K562 treated with DMSO at 1 percent for 4 hours (cell line): ENCODE data around the gene SLC39A5. TPM values are rescaled to one million over a fixed set of nuclear protein-coding genes. Genes with fewer than 3 reads are reported as not detected.

Experiments
- total RNA-seq: library from RNA; unstranded; fragments of 300-600 nt; gene quantifications from 2 replicates; pipeline ENCODE4 v1.2.3, GENCODE V29; 2022; ENCODE audit not compliant: insufficient read depth

The SLC39A5 gene
- not detected in 2 replicates for total RNA-seq

DNA sequence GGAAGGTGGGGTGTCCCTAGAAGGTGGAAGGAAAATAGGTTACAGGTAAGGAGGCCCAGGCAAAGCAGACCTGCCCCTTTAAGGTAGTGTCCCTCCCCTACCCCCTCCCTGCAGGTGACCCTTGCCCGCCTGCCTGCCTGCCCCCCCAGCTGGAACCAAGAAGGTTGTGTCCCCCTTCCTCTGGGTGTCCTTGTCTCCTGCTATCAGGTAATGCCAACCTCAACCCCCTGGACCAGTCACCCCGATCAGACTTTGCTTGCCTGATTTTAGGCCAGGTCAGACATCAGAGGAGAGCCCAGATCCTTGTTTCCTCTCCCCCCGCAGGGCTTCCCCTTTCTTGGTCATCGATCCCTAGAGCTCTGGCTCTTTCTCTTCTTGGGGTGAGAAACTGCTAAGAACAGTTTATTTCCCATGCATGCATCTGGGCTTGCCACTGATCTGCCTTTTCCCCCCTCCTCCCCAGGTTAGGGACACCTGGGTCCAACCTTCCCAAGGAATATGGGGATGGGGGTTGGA lies at the start of gene SLC39A5:
Gene SLC39A5, plus strand, starts transcription at position 136 of the 516 bp plus-strand sequence. CDS start 1,224 bp downstream, outside the sequence.

DNA sequence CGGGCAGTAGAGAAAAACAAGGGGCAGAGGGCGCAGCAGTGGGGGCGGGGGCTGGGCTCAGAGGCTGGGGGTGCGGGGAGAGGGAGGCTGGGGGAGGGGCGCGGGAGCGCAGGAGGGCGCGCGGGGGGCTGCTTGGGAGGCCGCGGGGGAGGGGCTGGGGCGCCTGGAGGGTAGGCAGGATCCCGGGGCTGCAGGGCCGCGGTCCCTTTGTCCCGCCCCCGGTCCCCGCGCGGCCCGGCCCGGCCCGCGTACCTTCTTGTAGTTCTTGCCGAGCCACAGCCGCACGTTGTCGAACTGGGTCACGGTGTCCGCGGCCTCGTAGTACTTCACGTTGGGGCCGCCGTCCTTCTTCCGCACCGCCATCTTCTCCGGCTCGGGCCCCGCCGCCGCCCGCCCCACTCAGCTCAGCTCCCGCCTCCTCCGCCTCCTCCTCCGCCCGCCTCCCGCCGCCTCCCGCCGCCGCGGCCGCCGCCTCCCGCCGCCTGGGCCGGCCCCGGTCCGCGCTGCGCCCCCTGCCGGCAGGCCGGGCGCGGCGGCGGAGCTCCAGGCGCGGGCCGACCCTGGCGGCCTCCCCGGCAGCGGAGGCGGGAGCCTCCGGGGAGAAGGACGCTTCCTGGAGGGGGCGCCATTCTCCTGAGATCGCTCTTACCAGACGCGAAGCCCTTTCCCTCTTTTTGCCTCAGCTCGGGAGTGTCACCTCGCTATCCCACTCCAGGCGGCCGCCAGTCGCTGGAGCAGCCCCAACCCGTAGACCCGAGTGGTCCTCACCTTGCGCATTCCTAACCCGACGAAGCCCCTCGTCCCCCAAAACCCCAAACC lies 40.5 kb upstream of the SLC39A5 start, which contains the start of gene SMARCC2:
Gene SMARCC2, minus strand, starts transcription at position 385 of the 819 bp plus-strand sequence. Its CDS starts 22 bp downstream, at position 363.

GRCh38 chr12:56221757-56222530 lies 7.9 kb upstream of the SLC39A5 start, which contains the start of gene RNF41:
RNF41 (minus strand) TSS chr12:56221922; CDS start chr12:56214047, 7,875 bp downstream.

DNA sequence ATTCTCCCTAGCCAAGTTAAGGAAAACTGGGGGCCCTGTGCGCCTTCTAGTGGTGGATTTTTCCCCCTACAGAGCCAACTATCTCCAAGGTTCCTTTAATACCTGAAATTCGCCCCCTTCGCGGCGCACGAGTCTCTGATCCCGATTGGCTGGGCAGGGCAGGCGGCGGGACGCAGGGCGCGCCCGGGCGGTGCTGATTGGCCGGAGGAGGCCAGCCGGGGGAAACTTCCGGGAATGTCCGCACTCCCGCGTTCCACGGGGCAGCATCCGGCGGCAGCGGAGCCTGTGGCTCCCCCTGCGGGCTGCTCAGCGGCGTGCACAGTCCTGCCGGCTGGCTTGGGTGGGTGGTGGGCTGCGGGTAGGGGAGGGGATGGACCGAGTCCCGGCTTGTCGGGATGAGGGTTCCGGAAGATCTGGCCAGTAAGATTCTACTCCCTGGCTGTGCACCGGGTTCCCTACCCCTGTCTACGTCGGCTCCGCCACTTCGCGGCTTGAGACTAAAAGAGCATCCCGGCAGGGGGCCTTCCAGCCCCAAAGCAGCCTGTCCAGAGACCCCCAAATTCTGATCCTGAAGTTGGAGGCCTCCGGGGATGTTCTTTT lies 5.6 kb upstream of the SLC39A5 start, which contains the start of gene NABP2:
Gene NABP2, plus strand, starts transcription at position 241 of the 600 bp plus-strand sequence. CDS start 515 bp downstream, outside the sequence.

DNA sequence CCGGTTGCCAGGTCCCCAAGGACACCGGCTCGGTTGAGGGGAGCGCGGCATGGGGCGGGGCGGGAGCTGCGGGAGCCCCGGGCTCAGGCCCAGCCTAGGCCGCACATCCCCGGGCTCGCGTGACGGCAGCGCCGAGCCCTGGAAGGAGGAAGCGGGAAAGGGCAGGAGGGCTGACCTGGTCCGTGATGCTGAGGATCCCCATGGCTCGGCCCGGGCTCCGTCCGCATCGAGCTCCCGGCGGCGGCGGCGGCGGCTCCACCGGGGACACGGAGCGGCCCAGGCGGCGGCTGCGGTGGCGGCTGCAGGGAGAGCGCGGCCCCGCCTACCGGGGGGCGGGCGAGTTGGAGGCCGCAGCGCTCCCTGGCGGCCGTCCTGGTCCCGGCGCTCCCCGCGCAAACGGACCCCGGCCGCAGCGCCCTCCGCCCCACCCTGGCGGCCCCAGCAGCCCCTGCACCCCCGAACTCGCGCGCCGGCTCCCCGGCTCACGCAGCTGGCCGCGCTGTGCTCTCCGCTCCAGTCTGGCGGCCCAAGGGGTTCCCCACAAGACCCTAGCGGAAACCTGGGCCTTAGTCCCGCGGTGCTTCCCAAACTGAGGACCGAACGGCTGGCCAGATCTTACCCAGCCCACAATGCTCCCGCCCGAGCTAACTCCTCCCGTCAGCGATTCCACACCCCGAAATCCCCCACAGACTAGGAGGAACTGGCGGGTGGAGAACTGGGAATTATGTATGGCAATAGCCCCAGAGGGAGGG lies 28.4 kb downstream of the SLC39A5 start, which contains the start of gene ANKRD52:
Gene ANKRD52, minus strand, starts transcription at position 317 of the 752 bp plus-strand sequence. Its CDS starts 115 bp downstream, at position 202.

GRCh38 chr12:56266693-56267442 lies 37.0 kb downstream of the SLC39A5 start, which contains the start of gene COQ10A:
COQ10A (plus strand) TSS chr12:56266942; CDS start chr12:56267119, 177 bp downstream.

Other genes starting within 250 kb of the SLC39A5 start
- gene SUOX, start 232.8 kb upstream of the SLC39A5 start, total RNA-seq = 13.9 and 18.6 TPM in 2 replicates
- 11.4 and 12.3 TPM in 2 replicates for gene IKZF4, start 209.0 kb upstream of the SLC39A5 start, total RNA-seq
- gene RPS26, start 188.1 kb upstream of the SLC39A5 start, total RNA-seq = 352 and 360 TPM in 2 replicates
- 6.1 and 6.8 TPM in 2 replicates for gene ERBB3, start 149.9 kb upstream of the SLC39A5 start, total RNA-seq
- 175 and 187 TPM in 2 replicates for gene PA2G4, start 125.5 kb upstream of the SLC39A5 start, total RNA-seq
- gene RPL41, start 113.4 kb upstream of the SLC39A5 start, total RNA-seq = 4,679 and 5,235 TPM in 2 replicates
- 1.8 and 1.9 TPM in 2 replicates for gene ZC3H10, start 111.8 kb upstream of the SLC39A5 start, total RNA-seq
- gene ESYT1, start 101.8 kb upstream of the SLC39A5 start, total RNA-seq = 167 and 178 TPM in 2 replicates
- 61.3 and 61.4 TPM in 2 replicates for gene MYL6B, start 77.5 kb upstream of the SLC39A5 start, total RNA-seq
- 924 and 1,005 TPM in 2 replicates for gene MYL6, start 71.7 kb upstream of the SLC39A5 start, total RNA-seq
- gene SMARCC2, start 40.6 kb upstream of the SLC39A5 start, total RNA-seq = 60.1 and 67.3 TPM in 2 replicates
- gene RNF41, start 8.1 kb upstream of the SLC39A5 start, total RNA-seq = 35.0 and 40.3 TPM in 2 replicates
- gene NABP2, start 5.7 kb upstream of the SLC39A5 start, total RNA-seq = 40.6 and 44.3 TPM in 2 replicates
- 21.1 and 28.7 TPM in 2 replicates for gene ANKRD52, start 28.3 kb downstream of the SLC39A5 start, total RNA-seq
- gene COQ10A, start 36.9 kb downstream of the SLC39A5 start, total RNA-seq = 53.8 and 66.9 TPM in 2 replicates
- 147 and 188 TPM in 2 replicates for gene CS, start 70.3 kb downstream of the SLC39A5 start, total RNA-seq
- 83.1 and 88.0 TPM in 2 replicates for gene CNPY2, start 85.9 kb downstream of the SLC39A5 start, total RNA-seq
- gene PAN2, start 103.9 kb downstream of the SLC39A5 start, total RNA-seq = 17.1 and 19.9 TPM in 2 replicates
- gene IL23A, start 108.8 kb downstream of the SLC39A5 start, total RNA-seq = 23.4 and 24.3 TPM in 2 replicates
- gene STAT2, start 130.1 kb downstream of the SLC39A5 start, total RNA-seq = 43.9 and 54.6 TPM in 2 replicates
- not detected in 2 replicates for gene APOF, start 132.8 kb downstream of the SLC39A5 start, total RNA-seq
- gene TIMELESS, start 219.4 kb downstream of the SLC39A5 start, total RNA-seq = 42.8 and 49.4 TPM in 2 replicates
- gene MIP, start 224.6 kb downstream of the SLC39A5 start, total RNA-seq = not detected in 2 replicates
- gene SPRYD4, start 238.5 kb downstream of the SLC39A5 start, total RNA-seq = 0.61 and 0.74 TPM in 2 replicates